HT1080 (cell line): ENCODE measurements around the gene COA3. TPM values are rescaled to one million over a fixed set of nuclear protein-coding genes. Genes with fewer than 3 reads are reported as not detected.
"Not testable (repeated sequence)": the region's sequence is repeated elsewhere in the genome, so short reads cannot be mapped to it uniquely, and the experiment has no call there.

Source experiments
- DNase-seq: peaks from one replicate; pipeline ENCODE4 v3.0.0-alpha.2; 2015; ENCODE audit warnings: low read depth
- total RNA-seq: library from RNA; depleted of rRNA; stranded (reverse); fragments of >200 nt; shearing (Covaris generic); gene quantifications from 2 replicates; pipeline ENCODE4 v1.2.3, GENCODE V29; 2014

COA3 gene
- total RNA-seq, 1 experiment from 2014 or later: 65.2 TPM

- peak; percentile 53 for DNase-seq
Measured at GRCh38 chr17:42782166-42783061, 16.1 kb downstream of the COA3 start.

DNA sequence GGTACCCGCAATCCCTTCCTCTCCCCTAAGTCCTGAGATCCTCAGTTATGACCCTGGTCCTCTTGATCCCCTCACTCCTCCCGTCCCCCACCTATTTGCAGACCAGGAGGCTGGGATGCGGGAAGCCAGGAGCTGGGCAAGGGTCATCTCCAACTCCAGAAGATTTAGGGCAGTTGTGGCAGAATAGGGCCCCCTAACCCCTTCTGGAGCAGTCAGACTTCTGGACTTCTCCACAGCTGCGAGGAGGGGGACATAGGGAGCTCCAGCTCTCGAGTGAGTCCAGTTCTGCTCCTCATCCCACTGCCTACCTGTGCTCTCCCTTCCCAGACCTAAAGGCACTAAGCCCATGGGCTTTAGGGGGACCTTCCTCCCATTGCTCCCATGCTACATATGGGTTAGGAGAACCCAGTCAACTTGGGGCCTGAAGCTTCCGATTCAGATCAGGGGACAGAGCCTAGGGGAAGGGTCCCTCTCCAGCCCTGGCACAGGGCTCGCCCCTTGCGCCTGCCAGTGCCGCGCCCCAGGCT is 16.8 kb downstream of the COA3 start:
- DNase-seq: no peak

DNA sequence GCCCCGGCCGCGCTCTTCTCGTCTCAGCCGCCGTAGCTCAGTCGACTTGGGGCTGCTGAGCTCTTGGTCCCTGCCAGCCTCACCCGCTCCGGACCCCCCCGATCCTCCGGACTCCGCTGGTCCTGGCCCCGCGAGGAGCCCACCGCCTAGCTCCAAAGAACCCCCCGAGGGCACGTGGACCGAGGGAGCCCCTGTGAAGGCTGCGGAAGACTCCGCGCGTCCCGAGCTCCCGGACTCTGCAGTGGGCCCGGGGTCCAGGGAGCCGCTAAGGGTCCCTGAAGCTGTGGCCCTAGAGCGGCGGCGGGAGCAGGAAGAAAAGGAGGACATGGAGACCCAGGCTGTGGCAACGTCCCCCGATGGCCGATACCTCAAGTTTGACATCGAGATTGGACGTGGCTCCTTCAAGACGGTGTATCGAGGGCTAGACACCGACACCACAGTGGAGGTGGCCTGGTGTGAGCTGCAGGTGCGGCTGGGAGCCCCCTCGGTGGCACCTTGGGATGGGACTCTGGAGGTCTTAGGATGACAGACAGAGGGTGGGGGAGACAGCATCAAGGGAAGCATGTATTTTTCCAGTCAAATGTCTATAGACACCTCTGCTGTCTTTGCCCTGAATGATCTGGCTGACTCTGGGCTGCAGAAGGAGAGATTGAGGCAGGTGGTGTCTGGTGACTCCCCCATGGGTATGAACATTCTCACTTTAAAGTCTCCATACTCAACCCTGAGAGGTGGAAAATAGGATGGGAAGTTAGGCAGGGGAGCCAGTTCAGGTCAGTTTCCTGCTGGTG is 17.5 kb downstream of the COA3 start:
- DNase-seq: no peak

DNA sequence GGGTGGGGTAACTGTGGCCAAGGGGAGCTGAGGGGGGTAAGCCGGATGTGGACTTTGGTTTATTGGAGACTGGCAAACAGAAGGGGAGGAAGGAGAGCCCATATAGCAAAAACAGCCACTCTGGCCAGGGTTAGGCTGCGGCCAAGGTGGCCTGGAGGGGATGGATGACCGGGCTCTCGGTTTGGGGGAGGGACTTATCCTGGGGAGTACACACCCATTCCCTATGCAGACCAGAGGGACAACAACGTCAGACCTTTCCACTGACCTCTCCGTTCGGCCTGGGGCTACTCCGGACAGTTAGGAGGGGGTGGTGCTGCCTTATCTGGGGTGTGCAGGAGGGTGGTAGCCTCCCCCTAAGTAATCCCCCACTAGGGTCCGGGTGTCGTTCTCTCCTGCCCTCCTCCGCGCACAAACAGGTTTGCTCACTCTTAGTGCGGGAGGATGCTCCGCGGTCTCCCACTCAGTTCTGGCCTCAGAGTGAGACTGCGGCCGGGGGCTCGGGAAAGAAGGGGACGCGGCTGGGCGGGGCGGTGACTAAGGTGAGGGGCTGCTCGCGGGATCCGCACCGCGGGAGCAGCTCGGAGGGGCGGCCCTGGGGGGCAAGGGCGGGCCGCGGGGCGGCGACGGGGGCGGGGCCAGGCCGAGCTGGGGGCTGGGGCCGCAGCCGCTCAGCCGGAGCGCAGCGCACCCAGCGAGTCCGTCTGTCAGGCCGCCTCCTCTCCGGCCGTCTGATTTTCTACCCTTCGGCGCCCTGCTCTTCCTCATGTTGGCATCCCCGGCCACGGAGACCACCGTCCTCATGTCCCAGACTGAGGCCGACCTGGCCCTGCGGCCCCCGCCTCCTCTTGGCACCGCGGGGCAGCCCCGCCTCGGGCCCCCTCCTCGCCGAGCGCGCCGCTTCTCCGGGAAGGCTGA is 18.3 kb downstream of the COA3 start, which contains the start of gene WNK4:
WNK4 (plus strand) TSS at position 675 of the 915 bp plus-strand sequence; CDS start at position 764, 89 bp downstream.
- peak; percentile 67 for DNase-seq

DNA sequence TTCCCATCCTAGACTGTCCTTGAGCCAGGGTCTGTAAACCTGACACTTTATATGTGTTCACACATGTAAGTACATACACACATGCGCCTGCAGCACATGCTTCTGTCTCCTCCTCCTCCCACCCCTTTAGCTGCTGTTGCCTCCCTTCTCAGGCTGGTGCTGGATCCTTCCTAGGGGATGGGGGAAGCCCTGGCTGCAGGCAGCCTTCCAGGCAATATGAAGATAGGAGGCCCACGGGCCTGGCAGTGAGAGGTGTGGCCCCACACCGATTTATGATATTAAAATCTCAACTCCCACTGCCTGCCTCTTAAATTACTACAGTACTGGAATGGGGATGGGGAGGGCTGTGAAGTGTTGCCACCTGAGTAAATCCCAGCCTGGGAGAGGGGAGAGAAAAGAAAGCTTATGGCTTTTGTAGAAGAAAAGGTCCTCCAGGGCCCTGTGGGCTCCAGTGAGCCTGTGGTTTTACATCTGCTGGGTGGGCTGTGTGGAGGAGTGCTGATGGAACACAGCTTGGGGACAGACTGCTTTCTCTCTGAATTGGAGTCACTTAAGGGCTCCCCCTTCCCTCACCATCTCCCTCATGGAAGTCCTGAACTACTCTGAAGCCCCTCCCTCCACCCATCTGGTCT is 19.1 kb downstream of the COA3 start:
- no peak for DNase-seq

DNA sequence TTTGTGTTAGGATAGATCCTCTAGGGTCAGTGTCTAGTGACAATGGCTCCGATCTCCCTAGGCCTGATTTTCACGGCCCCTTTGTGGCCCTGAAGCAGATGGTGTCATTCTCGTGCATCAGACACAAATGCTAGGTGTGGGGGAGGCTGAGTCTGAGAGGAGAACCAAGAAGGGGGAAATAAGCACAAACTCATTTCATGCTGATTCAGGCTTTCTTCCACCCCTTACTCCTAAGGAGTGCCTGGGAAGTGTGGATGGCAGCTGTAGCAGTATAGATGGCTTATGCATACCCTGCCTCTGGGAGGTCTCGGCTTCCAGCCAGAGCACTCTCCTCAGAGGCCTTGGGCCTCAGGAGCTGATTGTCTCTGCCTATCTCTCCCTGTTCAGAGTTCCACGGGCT is 19.9 kb downstream of the COA3 start:
- no peak for DNase-seq

- DNase-seq: peak; percentile 63
Measured at GRCh38 chr17:42775534-42776098, 22.9 kb downstream of the COA3 start.

- DNase-seq: peak; percentile 79
Measured at GRCh38 chr17:42774066-42774745, 24.3 kb downstream of the COA3 start.

DNA sequence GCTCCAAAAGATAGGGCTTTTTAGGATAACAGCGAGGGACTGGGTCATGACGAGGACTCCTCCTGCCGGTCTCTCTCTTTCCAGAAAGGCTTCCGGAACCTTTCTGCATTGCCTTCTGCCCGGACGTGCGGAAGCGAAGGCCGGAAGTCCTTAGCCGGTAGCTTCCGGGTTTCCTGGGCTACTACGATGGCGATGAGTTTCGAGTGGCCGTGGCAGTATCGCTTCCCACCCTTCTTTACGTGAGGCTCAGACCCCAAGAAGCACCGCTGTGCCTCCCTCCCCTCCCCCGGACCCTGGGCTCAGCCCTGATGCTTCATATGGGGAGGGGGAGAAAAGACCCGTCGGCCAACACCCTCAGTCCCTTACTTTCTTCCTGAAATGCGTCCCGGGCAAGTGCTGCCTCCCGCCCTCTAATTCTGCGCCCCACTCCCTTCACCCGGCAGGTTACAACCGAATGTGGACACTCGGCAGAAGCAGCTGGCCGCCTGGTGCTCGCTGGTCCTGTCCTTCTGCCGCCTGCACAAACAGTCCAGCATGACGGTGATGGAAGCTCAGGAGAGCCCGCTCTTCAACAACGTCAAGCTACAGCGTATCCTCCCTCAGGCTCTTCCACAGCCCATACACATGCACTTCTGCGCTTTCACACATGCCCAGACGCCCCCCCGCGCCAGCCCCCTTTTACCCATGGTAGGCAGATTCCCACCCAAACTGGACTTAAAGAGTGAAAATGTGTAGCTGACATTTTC is 25.0 kb downstream of the COA3 start, which contains the start of gene VPS25:
VPS25 (plus strand) TSS at position 160 of the 746 bp plus-strand sequence; CDS start at position 187, 27 bp downstream.
- peak; percentile 83 for DNase-seq

DNA sequence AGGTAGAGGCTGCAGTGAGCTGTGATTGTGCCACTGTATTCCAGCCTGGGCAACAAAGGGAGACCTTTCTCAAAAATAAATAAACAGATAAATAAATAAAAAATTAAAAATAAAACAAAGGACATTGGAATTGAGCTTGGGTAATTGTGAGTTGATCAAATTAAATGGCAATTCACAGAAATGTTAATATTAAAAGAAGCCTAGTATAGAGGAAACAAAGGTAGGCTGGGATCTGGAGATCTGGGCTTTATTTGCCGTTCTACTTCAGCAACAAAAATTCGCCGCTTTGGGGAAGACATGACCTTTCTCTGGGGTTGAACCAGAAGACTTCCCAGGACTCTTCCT is 25.6 kb downstream of the COA3 start:
- no peak for DNase-seq

- not testable (repeated sequence) for DNase-seq
Measured at GRCh38 chr17:42769964-42770363, 28.5 kb downstream of the COA3 start.

DNA sequence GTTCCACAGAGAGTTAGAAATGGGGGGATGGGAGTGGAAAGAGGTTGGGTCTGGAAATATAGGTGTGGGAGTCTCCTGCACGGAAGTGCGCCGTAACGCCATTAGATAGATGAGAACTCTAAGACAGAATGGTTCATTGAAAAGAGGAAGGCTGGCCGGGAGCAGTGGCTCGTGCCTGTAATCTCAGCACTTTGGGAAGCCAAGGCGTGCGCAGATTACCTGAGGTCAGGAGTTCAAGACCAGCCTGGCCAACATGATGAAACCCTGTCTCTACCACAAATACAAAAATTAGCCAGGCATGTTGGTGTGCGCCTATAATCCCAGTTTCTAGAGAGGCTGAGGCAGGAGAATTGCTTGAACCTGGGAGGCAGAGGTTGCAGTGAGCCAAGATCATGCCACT is 30.5 kb downstream of the COA3 start:
- not testable (repeated sequence) for DNase-seq

DNA sequence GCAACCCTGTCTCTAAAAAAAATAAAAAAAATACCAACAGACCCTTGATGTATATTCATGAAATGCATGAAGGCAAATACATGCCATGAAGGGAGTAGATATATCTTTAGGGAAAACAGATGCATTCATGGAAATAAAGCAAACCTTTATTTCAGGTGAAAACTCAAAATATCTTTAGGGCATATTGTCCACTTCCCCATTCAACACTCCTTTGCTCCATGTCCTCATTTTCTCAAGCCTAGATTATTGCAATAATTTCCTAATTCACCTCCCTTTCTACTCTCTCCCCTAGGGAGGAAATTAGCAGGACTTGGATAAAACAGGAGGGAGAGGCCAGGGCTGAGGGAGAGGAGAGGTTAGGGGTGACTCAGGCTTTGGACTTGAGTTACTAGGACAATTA is 31.0 kb downstream of the COA3 start:
- no peak for DNase-seq

DNA sequence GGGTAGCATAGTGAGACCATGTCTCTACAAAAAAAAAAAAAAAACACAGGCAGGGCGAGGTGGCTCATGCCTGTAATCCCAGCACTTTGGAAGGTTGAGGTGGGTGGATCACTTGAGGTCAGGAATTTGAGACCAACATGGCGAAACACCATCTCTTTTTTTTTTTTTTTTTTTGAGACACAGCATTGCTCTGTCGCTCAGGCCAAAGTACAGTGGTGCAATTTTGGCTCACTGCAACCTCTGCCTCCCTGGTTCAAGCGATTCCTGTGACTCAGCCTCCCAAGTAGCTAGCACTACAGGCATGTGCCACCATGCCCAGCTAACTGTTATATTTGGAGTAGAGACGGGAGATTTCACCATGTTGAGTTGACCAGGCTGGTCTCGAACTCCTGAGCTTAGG is 32.4 kb downstream of the COA3 start:
- no peak for DNase-seq

DNA sequence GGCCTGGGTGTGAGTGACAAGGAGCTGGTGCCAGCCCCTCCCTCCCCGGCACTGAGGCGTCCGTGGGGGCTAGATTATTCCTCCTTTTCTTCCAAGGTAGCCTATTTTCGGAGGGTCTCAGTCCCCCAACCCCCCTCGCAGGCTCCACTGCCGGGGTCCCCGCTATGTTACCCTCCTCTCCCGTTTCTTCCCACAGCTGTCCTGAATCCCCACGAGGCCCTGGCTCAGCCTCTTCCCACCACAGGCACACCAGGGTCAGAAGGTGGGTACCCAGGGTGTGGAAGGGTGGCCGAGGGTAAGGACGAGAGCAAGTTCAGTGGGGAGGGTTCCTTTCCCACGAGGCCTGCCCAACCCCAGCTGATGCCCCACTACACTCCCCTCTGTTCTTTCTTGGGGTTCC is 36.9 kb downstream of the COA3 start:
- DNase-seq: no peak

DNA sequence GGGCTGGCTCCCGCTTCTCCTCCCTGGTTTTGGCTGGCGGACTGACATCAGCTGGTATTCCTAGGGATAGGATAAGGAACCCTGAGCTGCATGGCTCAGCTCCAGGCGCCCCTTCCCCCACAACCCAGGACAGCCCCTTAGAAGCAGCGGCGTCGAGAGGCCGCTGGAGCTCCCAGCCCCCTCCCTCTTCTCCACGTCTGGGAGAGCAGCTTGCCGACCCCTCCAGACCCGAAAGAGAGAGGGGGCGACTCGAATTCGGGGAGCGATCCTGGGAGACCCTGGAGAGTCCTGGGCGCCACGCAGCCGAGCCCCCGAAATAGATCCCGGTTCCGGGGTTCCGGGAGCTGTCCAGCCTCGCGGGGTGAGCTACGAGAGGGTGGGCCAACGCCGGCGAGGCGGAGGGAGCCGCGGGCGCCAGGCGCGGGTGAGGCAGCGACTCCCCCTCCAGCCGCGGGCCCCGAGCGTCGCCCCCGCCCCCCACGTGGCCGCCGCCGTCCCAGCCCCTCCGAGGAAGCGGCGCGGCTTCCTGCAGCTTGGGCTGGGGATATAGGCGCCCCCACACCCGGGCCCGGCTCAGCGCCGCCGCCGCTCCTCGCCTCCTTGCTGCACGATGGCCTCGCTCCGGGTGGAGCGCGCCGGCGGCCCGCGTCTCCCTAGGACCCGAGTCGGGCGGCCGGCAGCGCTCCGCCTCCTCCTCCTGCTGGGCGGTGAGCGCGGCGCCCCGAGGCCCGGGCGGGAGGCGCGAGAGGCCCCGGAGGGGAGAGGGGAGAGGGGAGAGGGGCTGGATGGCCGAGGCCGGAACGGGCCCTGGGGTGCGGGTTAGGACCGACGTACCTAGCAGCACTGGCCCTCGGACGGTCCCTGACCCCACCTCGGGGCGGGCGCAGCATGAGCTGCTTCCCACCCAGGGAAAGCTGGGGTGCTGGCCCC is 37.6 kb downstream of the COA3 start, which contains the start of gene RAMP2:
RAMP2 (plus strand) TSS at position 576 of the 930 bp plus-strand sequence; CDS start at position 611, 35 bp downstream.
- DNase-seq: no peak

GRCh38 chr17:42759982-42760651 is 38.4 kb downstream of the COA3 start:
- DNase-seq: no peak
